Head of caudate nucleus (tissue), 42 donors: Measurements from ENCODE around the gene SBF2.
"Not testable (repeated sequence)": the region's sequence is repeated elsewhere in the genome, so short reads cannot be mapped to it uniquely, and the experiment has no call there.

ENCODE experiments used
- DNase-seq, 42 donors: peaks; one replicate each; pipeline versions ENCODE4 v3.0.0 to v3.0.0-alpha.2; 2020 to 2021; ENCODE audit warnings: mixed read lengths in 7 of 42
- intact Hi-C: fragments of 100-400 bp; cut with DNase I; formaldehyde crosslinking; loops from one replicate; pipeline ENCODE4 v1.15.0; 2022

The SBF2 gene

DNA sequence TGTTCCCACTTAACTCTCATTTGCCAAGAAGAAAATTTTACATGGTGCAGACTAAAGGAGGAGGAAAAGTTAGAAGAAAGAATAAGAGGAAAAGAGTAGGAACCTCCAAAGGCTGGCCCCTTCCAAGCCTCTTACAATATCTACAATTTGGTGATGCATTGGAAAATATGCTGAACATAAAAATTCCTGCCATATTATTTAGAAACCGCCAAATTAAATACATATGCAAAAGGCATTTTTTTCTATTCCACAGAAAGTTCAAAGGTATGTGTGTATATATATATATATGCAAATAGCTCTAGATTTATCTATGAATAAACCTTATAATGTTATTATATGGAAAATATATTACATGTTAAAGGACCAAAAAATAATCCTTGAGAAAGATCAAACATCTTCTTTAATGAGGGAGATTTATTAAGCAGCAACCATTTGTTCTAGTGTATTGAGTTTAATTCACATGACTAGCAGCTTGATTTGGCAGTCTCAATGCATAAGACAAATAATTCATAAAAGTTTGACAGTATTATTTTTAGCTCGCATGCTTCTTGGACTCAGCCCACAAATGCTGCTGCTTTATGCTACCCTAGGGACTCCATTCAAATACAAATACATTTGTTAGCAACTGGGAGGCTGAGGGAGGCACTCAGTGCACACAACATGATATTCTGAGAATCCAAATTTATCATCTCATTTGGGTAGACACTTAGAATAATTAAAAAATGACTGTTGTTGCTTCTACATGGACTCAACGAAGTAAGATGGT lies 184.9 kb downstream of the SBF2 start:
- intact Hi-C loops, result no loop called here
- no peak for DNase-seq

DNA sequence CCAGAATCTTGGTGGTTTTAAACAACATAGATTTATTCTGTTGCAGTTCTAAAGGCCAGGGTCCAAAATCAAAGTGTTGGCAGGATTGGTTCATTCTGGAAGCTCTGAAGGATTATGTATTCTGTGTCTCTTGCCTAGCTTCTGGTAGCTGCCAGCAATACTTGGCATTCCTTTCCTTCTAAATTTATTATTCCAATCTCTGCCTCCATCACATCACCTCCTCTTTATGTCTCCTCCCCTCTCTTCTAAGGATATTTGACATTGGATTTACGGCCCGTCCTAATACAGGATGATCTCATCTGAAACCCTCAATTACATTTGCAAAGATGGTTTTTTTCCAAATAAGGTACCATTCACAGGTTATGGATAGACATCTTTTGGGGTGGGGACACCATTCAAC lies 186.5 kb downstream of the SBF2 start:
- no peak for DNase-seq
- intact Hi-C loops, result no loop called here

DNA sequence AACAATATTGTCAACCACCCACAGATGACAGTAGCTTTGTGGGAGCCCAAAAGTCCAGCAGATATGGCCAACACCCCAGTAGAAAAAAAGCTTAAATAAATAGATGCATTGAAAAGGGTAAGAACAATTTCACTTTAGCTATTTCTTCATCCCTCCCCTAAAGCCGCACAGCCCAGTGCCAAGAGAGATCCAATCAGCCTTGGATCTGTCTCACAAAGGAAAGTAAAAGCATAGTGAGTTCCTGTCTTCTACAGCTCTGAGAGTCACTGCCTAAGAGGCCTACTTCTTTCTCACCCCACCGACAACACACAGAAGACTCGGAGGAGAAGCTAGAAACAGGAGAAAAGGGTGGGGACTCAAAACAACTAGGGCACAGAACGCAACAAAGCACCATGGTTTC lies 196.4 kb downstream of the SBF2 start:
- no peak for DNase-seq
- intact Hi-C loops, result no loop called here

DNA sequence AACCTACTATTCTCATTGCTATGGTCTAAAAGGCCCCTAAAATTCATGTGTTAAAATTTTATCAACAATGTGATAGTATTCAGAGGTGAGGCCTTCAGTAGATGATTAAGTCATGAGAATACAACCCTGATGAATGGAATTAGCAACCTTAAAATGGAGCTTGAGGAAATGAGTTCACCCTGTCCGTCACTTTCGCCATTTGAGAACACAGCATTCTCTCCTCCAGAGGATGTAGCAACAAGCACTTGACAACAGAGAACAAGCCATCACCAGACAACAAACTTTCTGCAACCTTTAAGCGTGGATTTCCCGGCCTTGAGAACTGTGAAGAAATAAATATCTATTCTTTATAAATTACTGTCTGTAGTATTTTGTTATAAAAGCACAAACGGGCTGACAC lies 197.0 kb downstream of the SBF2 start:
- intact Hi-C loops, result no loop called here
- no peak for DNase-seq

DNA sequence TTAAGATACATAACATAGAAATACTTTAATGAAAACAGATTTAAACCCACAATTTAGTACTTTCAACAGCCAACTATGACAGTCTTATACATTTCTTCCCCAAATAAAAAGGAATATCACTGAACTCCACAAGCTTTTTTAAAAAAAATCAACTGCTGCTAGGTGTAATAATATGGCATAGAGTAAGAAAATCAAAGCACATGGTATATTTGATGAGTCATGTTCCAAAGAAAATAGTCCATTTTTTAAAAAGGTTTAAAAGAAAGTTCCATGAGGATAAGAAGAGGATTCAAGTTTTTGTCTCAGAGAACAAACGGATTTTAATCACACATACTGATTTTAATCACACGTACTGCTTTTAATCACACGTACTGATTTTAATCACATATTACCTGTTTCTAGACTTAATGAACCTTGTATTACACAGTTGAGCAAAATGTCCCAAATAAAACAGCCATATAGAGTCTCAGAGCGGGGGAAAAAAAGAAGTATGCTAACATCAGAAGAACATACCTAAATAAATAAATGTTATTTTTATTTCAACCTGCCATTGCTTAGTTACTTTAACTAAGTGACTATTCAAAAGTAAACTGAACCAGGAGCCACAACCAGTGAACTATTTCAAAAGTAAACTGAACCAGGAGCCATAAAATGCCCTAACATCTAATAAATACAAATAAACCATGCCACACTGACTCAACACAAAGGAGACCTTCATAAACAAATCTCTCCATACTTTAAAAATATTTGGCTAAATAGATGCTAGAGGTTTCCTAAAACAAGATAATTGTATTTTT lies 198.4 kb downstream of the SBF2 start:
- DNase-seq, result no peak
- intact Hi-C loops, result no loop called here

GRCh38 chr11:10092426-10092825 lies 201.6 kb downstream of the SBF2 start:
- intact Hi-C loops, result no loop called here
- no peak for DNase-seq

DNA sequence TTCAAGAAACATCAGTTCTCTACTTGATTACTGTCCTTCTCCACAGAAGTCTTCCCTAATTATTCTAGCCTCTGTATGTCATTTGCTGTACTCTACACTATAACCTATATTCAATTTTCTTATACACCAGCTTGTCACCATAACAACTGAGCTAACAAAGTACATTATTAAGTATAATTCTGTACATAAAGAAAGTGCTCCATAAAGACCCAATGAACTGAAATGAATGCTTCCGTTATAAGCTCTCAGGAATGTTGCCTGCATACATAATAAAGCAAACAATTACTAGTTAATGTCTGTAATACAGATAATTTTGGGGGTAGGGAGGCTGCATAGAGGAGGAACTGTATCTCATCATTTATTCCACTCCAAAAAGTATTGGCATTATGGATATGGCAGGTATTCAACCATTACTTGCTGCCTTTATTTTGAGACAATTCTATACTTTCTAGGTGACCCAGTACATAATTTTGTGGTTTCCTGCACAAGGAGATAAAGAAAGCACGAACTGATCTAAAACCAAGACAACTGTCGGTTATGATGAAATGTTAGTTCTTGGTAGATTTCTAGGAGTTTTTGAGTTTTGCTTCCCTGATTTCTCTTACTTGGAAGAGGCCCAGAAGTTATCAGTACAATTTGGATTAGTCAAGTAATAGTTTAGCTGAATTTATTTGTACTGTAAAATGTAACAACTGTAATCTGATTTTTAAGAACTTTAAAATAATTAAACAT lies 202.5 kb downstream of the SBF2 start:
- no peak for DNase-seq
- intact Hi-C loops, result no loop called here

- intact Hi-C loops, DNase-seq: not testable (repeated sequence)
Measured at GRCh38 chr11:10087923-10088225, 206.1 kb downstream of the SBF2 start.

- DNase-seq, result no peak
Measured at GRCh38 chr11:10087186-10087922, 206.7 kb downstream of the SBF2 start.

DNA sequence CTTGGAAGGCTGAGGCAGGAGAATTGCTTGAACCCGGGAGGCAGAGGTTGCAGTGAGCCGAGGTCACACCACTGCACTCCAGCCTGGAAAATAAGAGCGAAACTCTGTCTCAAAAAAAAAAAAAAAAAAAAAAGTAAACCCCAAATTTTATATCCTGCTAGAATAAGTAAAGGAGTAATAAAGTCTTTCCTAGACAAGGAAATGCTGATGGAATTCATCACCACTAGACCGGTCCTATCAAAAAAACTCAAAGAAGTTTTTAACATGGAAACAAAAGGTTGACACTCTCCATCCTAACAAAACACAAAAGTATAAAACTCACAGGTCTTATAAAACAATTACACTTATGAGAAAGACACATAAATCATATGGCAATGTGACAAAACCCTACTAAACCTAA lies 213.9 kb downstream of the SBF2 start:
- intact Hi-C loops, result no loop called here

More at GRCh38 chr11:10087186-10087922, 206.7 kb downstream of the SBF2 start:
- intact Hi-C loops, result no loop called here

DNA sequence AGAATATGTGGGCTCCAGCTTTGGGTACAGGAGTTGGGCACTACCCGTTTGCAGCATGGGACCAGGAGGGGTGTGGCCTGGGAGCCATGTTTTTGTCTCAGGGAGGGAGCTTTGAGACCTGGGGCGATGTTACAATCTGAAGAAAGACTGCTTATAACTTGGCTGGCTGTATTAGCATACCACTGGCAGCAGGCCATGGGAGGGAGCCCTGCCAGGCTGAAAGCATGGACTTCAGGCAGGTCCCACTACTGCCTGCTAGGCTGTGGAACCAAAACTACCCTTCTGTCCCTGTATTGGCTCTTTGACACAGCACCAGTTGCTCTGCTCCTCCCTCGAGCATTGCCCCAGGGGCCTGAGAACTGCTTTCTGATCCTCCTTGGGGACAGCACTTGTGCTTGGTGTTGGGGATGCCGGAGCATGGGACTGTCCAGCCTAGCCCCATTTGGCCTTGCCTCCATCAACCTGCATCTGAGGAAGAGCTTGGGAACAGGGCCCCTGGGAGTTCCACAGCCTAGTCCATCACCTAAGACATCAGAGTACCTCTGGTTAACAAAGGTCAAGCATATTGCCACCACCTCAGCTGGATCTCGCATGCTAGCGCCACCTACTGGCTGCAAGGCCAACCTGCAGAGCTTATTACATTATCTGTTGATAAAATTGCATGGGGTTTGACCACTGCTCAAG lies 217.4 kb downstream of the SBF2 start:
- intact Hi-C loops, result no loop called here
- DNase-seq, result peak in 18 of 42 donors; percentile 4 to 53 (median 13)

More for the DNA sequence above, 213.9 kb downstream of the SBF2 start:
- DNase-seq, result no peak

DNA sequence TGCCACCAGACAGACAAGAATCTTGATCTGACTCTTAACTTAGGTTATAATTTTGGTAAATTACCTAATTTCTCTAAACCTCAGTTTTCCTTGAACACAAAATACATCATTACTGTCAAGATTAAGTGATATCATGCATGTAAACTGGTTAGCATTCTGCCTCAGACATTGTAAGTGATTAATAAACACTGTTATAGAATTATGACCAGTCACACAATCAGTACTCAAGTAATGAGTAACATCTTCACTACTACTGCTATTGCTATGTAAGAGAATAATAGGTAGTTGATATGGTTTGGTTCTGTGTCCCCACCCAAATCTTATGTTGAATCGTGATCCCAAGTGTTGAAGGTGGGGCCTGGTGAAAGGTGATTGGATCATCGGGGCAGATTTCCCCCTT lies 218.9 kb downstream of the SBF2 start:
- no peak for DNase-seq
- intact Hi-C loops, result no loop called here

- intact Hi-C loops, result no loop called here
- no peak for DNase-seq
Measured at GRCh38 chr11:10072841-10073240, 221.2 kb downstream of the SBF2 start.

GRCh38 chr11:10072142-10072541 lies 221.9 kb downstream of the SBF2 start:
- DNase-seq, result no peak
- intact Hi-C loops, result no loop called here

- intact Hi-C loops, result no loop called here
Measured at GRCh38 chr11:10067629-10068300, 226.3 kb downstream of the SBF2 start.

GRCh38 chr11:10066441-10066840 lies 227.6 kb downstream of the SBF2 start:
- DNase-seq, result no peak
- intact Hi-C loops, result no loop called here

More at GRCh38 chr11:10067629-10068300, 226.3 kb downstream of the SBF2 start:
- no peak for DNase-seq

- intact Hi-C loops, result no loop called here
- DNase-seq, result no peak
Measured at GRCh38 chr11:10064828-10065227, 229.2 kb downstream of the SBF2 start.

- intact Hi-C loops, result no loop called here
- no peak for DNase-seq
Measured at GRCh38 chr11:10058356-10058755, 235.7 kb downstream of the SBF2 start.
